COLO829 (cell line): ENCODE data around the gene GRIFIN.

Experiments used
- DNase-seq: peaks from one replicate; pipeline ENCODE4 v3.0.0; 2012; ENCODE audit warnings: low spot score

Gene GRIFIN

GRCh38 chr7:2497500-2498336 lies 21.5 kb upstream of the GRIFIN start:
- DNase-seq = no peak

- no peak for DNase-seq
Observed at GRCh38 chr7:2497065-2497464, 20.9 kb upstream of the GRIFIN start.

- DNase-seq = no peak
Observed at GRCh38 chr7:2496375-2496774, 20.2 kb upstream of the GRIFIN start.

GRCh38 chr7:2495418-2496299 lies 19.5 kb upstream of the GRIFIN start:
- no peak for DNase-seq

- no peak for DNase-seq
Observed at GRCh38 chr7:2494191-2495130, 18.3 kb upstream of the GRIFIN start.

- DNase-seq = no peak
Observed at GRCh38 chr7:2493205-2494164, 17.3 kb upstream of the GRIFIN start.

- DNase-seq = no peak
Observed at GRCh38 chr7:2492038-2492437, 15.8 kb upstream of the GRIFIN start.

GRCh38 chr7:2490181-2490651 lies 14.0 kb upstream of the GRIFIN start:
- no peak for DNase-seq

GRCh38 chr7:2488681-2489080 lies 12.5 kb upstream of the GRIFIN start:
- DNase-seq = no peak

GRCh38 chr7:2488272-2488645 lies 12.1 kb upstream of the GRIFIN start:
- no peak for DNase-seq

- DNase-seq = no peak
Observed at GRCh38 chr7:2487586-2488271, 11.5 kb upstream of the GRIFIN start.

- DNase-seq = no peak
Observed at GRCh38 chr7:2484868-2485267, 8.7 kb upstream of the GRIFIN start.

- no peak for DNase-seq
Observed at GRCh38 chr7:2483494-2483893, 7.3 kb upstream of the GRIFIN start.

- DNase-seq = no peak
Observed at GRCh38 chr7:2482725-2483451, 6.7 kb upstream of the GRIFIN start.

- no peak for DNase-seq
Observed at GRCh38 chr7:2481195-2481594, 5.0 kb upstream of the GRIFIN start.

- no peak for DNase-seq
Observed at GRCh38 chr7:2480070-2480408, 3.8 kb upstream of the GRIFIN start.

GRCh38 chr7:2479276-2480069 lies 3.3 kb upstream of the GRIFIN start:
- DNase-seq = no peak

- no peak for DNase-seq
Observed at GRCh38 chr7:2478800-2479199, 2.6 kb upstream of the GRIFIN start.

- no peak for DNase-seq
Observed at GRCh38 chr7:2478399-2478785, 2.2 kb upstream of the GRIFIN start.
